ENCODE data around the gene PKP3. TPM values are rescaled to one million over a fixed set of nuclear protein-coding genes. Genes with fewer than 3 reads are reported as not detected.

The PKP3 gene
- total RNA-seq, 2 experiments from 2014 or later: not detected

GRCh38 chr11:418343-419247 lies 24.6 kb downstream of the PKP3 start:
- no peak overlapping the region for H3K27ac ChIP-seq (ENCODE audit: low read depth, low read length, poor library complexity, severe bottlenecking)
- no peak overlapping the region for H2AFZ ChIP-seq (ENCODE audit: low read length)
- H3K36me3 ChIP-seq (ENCODE audit: insufficient read depth, low read length): no peaks in the 10 kb centered on the region
- H3K4me2 ChIP-seq (ENCODE audit: low read length): no peak overlapping the region
- no peak for DNase-seq (ENCODE audit: low spot score)
- H3K9me2 ChIP-seq (ENCODE audit: insufficient read depth, low read length): no peaks in the 10 kb centered on the region
- H3K4me3 ChIP-seq (ENCODE audit: low read depth, low read length, poor library complexity, severe bottlenecking): no peak overlapping the region
- CTCF ChIA-PET (ENCODE audit: unreplicated experiment): no interaction called here
- no peak for TF ChIP-seq EZH2phosphoT487 (IDR thresholded peaks at IDR 0.05; ENCODE audit: borderline replicate concordance, low read depth, low read length)
- intact Hi-C loops (cut with micrococcal nuclease; ENCODE audit: unreplicated experiment): no loop called here
- no peaks in the 10 kb centered on the region for H3K9me3 ChIP-seq (ENCODE audit: low read length)
- no TSS peak for BruUV-seq (replicated peaks)
- no peaks in the 10 kb centered on the region for H3K79me2 ChIP-seq (ENCODE audit: insufficient read depth, low read depth, low read length)
- peaks cover 23% of the 10 kb centered on the region for H3K4me1 ChIP-seq (ENCODE audit: insufficient read depth, low read length, poor library complexity, severe bottlenecking)
- H4K20me1 ChIP-seq (ENCODE audit: insufficient read depth, low read length): no peaks in the 10 kb centered on the region
- POLR2A ChIA-PET: no interaction called here

DNA sequence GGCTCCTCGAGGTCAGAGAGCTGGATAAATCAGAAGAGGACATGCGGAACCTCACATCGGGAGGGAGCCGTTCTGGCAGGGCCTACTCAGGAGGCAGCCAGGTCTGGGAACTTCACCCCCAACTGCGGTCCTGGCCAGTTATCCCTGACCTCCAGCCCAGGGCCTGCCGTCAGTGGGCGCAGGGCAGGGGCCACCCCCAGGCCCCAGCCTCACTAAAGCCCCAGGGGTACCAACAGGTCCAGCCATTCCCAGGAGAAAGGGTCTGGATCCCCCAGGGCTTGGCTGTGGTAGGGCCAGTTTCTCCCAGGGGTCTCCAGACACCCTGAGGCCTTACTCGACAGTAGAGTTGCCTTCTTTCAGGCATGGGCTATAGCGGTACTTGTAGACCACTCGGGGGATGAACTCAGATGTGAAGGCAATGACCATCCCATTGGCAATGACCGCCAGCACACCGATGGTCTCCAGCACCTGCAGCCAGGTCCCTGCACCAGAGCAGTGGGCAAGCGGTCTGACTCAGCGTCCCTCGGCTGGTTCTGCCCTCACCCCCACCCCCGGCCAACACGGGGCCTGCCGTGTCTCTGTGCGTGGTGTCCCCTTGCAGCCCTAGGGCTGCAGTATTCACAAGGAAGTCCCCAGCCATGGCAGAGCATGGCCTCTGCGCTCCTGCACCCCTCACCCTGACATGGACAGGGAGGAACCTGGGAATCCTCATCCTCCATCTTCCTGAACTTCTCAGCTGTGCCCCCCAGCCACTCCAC lies 25.4 kb downstream of the PKP3 start:
- TF ChIP-seq, protein P1, sequence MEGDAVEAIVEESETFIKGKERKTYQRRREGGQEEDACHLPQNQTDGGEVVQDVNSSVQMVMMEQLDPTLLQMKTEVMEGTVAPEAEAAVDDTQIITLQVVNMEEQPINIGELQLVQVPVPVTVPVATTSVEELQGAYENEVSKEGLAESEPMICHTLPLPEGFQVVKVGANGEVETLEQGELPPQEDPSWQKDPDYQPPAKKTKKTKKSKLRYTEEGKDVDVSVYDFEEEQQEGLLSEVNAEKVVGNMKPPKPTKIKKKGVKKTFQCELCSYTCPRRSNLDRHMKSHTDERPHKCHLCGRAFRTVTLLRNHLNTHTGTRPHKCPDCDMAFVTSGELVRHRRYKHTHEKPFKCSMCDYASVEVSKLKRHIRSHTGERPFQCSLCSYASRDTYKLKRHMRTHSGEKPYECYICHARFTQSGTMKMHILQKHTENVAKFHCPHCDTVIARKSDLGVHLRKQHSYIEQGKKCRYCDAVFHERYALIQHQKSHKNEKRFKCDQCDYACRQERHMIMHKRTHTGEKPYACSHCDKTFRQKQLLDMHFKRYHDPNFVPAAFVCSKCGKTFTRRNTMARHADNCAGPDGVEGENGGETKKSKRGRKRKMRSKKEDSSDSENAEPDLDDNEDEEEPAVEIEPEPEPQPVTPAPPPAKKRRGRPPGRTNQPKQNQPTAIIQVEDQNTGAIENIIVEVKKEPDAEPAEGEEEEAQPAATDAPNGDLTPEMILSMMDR (conservative IDR thresholded peaks at IDR 0.05; ENCODE audit: low read length): no peak
- no peak for TF ChIP-seq EZH2phosphoT487 (IDR thresholded peaks at IDR 0.05; ENCODE audit: borderline replicate concordance, low read depth, low read length)
- Histone ChIP-seq H3K4me1 (ENCODE audit: insufficient read depth, low read length, poor library complexity, severe bottlenecking) (peaks cover 16% of the 10 kb centered on the region), H3K79me2 (ENCODE audit: insufficient read depth, low read depth, low read length) (no peaks in the 10 kb centered on the region), H3K4me3 (ENCODE audit: low read depth, low read length, poor library complexity, severe bottlenecking) (no peak overlapping the region), H3K9me2 (ENCODE audit: insufficient read depth, low read length) (no peaks in the 10 kb centered on the region), H3K27ac (ENCODE audit: low read depth, low read length, poor library complexity, severe bottlenecking) (no peak overlapping the region), H4K20me1 (ENCODE audit: insufficient read depth, low read length) (no peaks in the 10 kb centered on the region), H3K36me3 (ENCODE audit: insufficient read depth, low read length) (no peaks in the 10 kb centered on the region), H2AFZ (ENCODE audit: low read length) (no peak overlapping the region), H3K9me3 (ENCODE audit: low read length) (no peaks in the 10 kb centered on the region), H3K4me2 (ENCODE audit: low read length) (no peak overlapping the region)
- no TSS peak for BruUV-seq (replicated peaks)
- ChIA-PET CTCF (ENCODE audit: unreplicated experiment) (no interaction called here), POLR2A (no interaction called here)
- no peak for DNase-seq (ENCODE audit: low spot score)
- intact Hi-C loops (cut with micrococcal nuclease; ENCODE audit: unreplicated experiment): no loop called here

DNA sequence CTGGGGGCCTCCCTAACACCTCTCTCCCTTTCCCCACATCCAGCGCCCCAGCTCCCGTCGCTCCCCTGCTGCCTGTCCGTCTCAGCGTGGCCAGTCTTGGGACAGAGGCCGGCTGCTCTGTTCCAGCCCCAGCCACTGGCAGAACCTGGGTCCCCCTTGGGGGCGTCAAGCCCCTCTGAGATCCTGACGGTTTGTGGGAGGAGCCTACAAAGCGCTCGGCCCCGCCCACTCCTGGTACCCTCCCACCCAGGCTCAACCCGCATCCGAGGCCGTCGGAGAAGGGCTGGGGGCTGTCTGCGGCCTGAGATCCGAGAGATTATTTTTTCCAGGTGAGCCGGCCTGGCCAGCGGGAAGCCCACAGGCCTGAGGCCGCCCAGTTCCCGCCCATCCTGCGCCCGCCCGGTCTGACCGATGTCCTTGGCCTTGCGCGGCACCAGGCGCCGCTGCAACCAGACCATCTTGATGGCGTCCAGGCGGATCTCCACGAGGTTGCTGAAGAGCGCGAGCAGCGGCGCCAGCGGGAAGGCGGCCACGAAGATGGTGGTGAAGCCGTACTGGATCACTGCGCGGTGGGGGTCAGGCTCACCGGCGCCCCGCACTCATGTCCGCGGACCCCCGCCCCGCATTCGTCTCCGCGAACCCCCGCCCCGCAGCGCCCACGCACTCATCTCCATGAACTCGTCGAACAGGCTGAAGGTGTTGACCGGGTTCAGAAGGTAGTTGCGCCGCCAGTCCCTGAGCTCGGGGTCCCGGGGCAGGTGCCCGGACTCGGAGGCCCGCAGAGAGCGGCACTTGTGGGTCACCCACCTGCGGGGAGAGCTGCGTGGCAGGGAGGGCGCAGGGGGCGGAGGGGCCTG lies 26.3 kb downstream of the PKP3 start:
- no peak overlapping the region for H3K27ac ChIP-seq (ENCODE audit: low read depth, low read length, poor library complexity, severe bottlenecking)
- no peak for DNase-seq (ENCODE audit: low spot score)
- H3K9me2 ChIP-seq (ENCODE audit: insufficient read depth, low read length): no peaks in the 10 kb centered on the region
- H3K9me3 ChIP-seq (ENCODE audit: low read length): no peaks in the 10 kb centered on the region
- no peak overlapping the region for H3K4me2 ChIP-seq (ENCODE audit: low read length)
- H4K20me1 ChIP-seq (ENCODE audit: insufficient read depth, low read length): no peaks in the 10 kb centered on the region
- no peak for TF ChIP-seq EZH2phosphoT487 (IDR thresholded peaks at IDR 0.05; ENCODE audit: borderline replicate concordance, low read depth, low read length)
- TF ChIP-seq, protein P1 (conservative IDR thresholded peaks at IDR 0.05; ENCODE audit: low read length): no peak
- intact Hi-C loops (cut with micrococcal nuclease; ENCODE audit: unreplicated experiment): no loop called here
- no peak overlapping the region for H2AFZ ChIP-seq (ENCODE audit: low read length)
- BruUV-seq (replicated peaks): no TSS peak
- CTCF ChIA-PET (ENCODE audit: unreplicated experiment): no interaction called here
- no peaks in the 10 kb centered on the region for H3K79me2 ChIP-seq (ENCODE audit: insufficient read depth, low read depth, low read length)
- POLR2A ChIA-PET: no interaction called here
- H3K4me3 ChIP-seq (ENCODE audit: low read depth, low read length, poor library complexity, severe bottlenecking): no peak overlapping the region
- peaks cover 8% of the 10 kb centered on the region for H3K4me1 ChIP-seq (ENCODE audit: insufficient read depth, low read length, poor library complexity, severe bottlenecking)
- H3K36me3 ChIP-seq (ENCODE audit: insufficient read depth, low read length): no peaks in the 10 kb centered on the region
